ENCODE measurements around the gene SIRT1. TPM values are rescaled to one million over a fixed set of nuclear protein-coding genes. Genes with fewer than 3 reads are reported as not detected.

The SIRT1 gene
- total RNA-seq, 2 experiments from 2014 or later, result 57.6 to 62.9 TPM

DNA sequence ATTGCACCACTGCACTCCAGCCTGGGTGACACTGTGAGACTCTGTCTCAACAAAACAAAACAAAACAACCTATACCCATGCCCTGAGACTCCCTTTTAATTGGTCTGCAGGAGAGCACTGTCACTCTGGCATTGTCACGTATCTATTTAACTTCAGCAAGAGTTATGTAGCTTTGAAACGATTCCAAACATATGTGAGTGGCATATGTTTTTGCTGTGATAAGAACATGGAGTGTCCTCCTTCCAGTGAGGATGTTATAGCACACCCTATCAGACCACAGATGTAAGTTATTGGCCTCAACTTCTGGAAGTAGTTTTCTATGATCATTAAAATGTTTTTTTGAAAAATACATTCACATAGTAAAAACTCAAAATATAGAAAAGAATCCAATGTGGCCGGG lies 30.9 kb upstream of the SIRT1 start:
- Histone ChIP-seq H3K36me3 (ENCODE audit: insufficient read depth, low read length) (no peaks in the 10 kb centered on the region), H3K27me3 (ENCODE audit: control insufficient read depth in 1 of 2, insufficient read depth in 2 of 2, low read length in 2 of 2) (no peaks in the 10 kb centered on the region), H3K27ac (ENCODE audit: low read depth in 1 of 2, low read length in 2 of 2) (no peak overlapping the region), H3K9me3 (ENCODE audit: control insufficient read depth in 1 of 2, insufficient read depth in 1 of 2, low read length in 2 of 2) (no peaks in the 10 kb centered on the region), H3K4me3 (ENCODE audit: low read length) (no peak overlapping the region), H3K4me1 (ENCODE audit: insufficient read depth, low read length) (peaks cover 14% of the 10 kb centered on the region)
- H3K36me3 Mint-ChIP-seq (ENCODE audit: low read depth), result peaks cover 9% of the 10 kb centered on the region
- H3K4me3 Mint-ChIP-seq, result no peak overlapping the region
- POLR2A ChIA-PET, result no interaction called here
- CTCF ChIA-PET, result no interaction called here
- intact Hi-C loops (cut with DNase I, micrococcal nuclease), result loop anchor here (5.0 to 10.0 kb wide), 3 partner anchors 221 to 1041 kb away; partner anchors contain the start of genes HERC4 (in 1 of the 2), HNRNPH3 (in 1 of the 2) and PBLD (in 1 of the 2)
- peaks cover 14% of the 10 kb centered on the region for H3K4me1 Mint-ChIP-seq (ENCODE audit: low read depth)
- H3K27ac Mint-ChIP-seq, result no peak overlapping the region
- no peaks in the 10 kb centered on the region for H3K27me3 Mint-ChIP-seq
- ATAC-seq (ENCODE audit: poor library complexity) (no peak), DNase-seq (no peak)
- no peak for TF ChIP-seq CTCF (IDR thresholded peaks at IDR 0.05)
- H3K9me3 Mint-ChIP-seq, result no peaks in the 10 kb centered on the region

DNA sequence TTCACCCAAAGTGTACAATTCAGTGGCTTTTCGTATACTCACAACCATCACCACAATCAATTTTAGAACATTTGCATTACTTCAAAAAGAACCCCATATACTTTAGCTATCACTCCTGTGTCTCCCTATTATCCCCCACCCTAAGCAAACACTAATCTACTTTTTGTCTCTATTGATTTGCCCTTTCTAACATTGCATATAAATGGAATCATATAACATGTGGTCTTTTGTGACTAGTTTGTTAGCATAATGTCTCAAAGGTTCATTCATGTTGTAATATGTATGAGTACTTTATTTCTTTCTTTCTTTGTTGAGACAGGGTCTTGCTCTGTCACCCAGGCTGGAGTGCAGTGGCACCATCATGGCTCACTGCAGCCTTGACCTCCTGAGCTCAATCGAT lies 25.5 kb upstream of the SIRT1 start:
- ATAC-seq (ENCODE audit: poor library complexity) (no peak), DNase-seq (no peak)
- no peaks in the 10 kb centered on the region for H3K36me3 Mint-ChIP-seq (ENCODE audit: low read depth)
- no peaks in the 10 kb centered on the region for H3K27me3 ChIP-seq (ENCODE audit: control insufficient read depth in 1 of 2, insufficient read depth in 2 of 2, low read length in 2 of 2)
- intact Hi-C loops (cut with DNase I, micrococcal nuclease), result loop anchor here (5.0 to 10.0 kb wide), 4 partner anchors 216 to 1036 kb away; partner anchors contain the start of genes HERC4 (in 1 of the 2), HNRNPH3 (in 1 of the 2) and PBLD (in 1 of the 2)
- H3K4me1 Mint-ChIP-seq (ENCODE audit: low read depth), result peaks cover 5% of the 10 kb centered on the region
- no peaks in the 10 kb centered on the region for H3K9me3 ChIP-seq (ENCODE audit: control insufficient read depth in 1 of 2, insufficient read depth in 1 of 2, low read length in 2 of 2)
- H3K27ac ChIP-seq (ENCODE audit: low read depth in 1 of 2, low read length in 2 of 2), result no peak overlapping the region
- ChIA-PET POLR2A (no interaction called here), CTCF (no interaction called here)
- TF ChIP-seq CTCF (IDR thresholded peaks at IDR 0.05), result no peak
- H3K4me1 ChIP-seq (ENCODE audit: insufficient read depth, low read length), result peaks cover 2% of the 10 kb centered on the region
- no peaks in the 10 kb centered on the region for H3K36me3 ChIP-seq (ENCODE audit: insufficient read depth, low read length)
- H3K27ac Mint-ChIP-seq, result no peak overlapping the region
- no peaks in the 10 kb centered on the region for H3K9me3 Mint-ChIP-seq
- no peak overlapping the region for H3K4me3 ChIP-seq (ENCODE audit: low read length)
- no peaks in the 10 kb centered on the region for H3K27me3 Mint-ChIP-seq
- no peak overlapping the region for H3K4me3 Mint-ChIP-seq

DNA sequence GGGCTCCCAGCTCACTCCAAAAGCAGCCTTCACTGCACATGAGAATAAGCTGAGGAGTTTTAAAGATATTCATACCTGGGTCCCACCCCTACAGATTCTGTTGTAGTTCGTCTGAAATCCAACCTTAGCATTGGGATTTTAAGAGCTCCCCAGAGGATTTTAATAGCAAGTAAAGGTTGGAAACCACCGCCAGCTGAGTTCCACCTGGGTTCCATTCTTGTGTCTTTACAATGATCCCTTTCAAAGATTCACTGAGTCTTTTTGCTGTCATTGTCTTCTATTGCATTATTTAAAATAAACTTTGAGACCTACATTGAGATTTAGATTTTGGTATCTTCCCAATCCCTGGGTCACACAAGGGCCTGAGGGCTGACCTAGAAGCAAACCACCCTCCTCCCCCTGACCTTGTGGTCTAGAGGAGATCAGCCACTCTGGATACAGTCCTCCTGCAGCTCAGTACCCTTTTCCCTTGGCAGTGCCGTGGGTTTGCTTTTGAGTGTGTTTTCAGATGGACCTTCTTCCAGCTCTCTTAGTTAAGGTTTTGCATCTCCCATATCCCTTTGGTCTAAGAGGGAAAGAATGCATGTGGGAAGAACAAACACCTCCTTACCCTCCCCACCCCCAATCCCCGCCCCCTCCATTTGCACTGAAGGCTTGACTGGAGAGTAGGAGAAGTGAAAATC lies 22.6 kb upstream of the SIRT1 start:
- no peaks in the 10 kb centered on the region for H3K36me3 Mint-ChIP-seq (ENCODE audit: low read depth)
- CTCF ChIA-PET, result no interaction called here

More for the DNA sequence above, 22.6 kb upstream of the SIRT1 start:
- Histone ChIP-seq H3K4me1 (ENCODE audit: insufficient read depth, low read length) (no peaks in the 10 kb centered on the region), H3K27ac (ENCODE audit: low read depth in 1 of 2, low read length in 2 of 2) (no peak overlapping the region), H3K27me3 (ENCODE audit: control insufficient read depth in 1 of 2, insufficient read depth in 2 of 2, low read length in 2 of 2) (no peaks in the 10 kb centered on the region), H3K36me3 (ENCODE audit: insufficient read depth, low read length) (no peaks in the 10 kb centered on the region), H3K4me3 (ENCODE audit: low read length) (no peak overlapping the region), H3K9me3 (ENCODE audit: control insufficient read depth in 1 of 2, insufficient read depth in 1 of 2, low read length in 2 of 2) (no peaks in the 10 kb centered on the region)
- Mint-ChIP-seq H3K27me3 (no peaks in the 10 kb centered on the region), H3K27ac (no peak overlapping the region), H3K9me3 (no peaks in the 10 kb centered on the region), H3K4me3 (no peak overlapping the region), H3K4me1 (ENCODE audit: low read depth) (no peaks in the 10 kb centered on the region)
- intact Hi-C loops (cut with DNase I, micrococcal nuclease), result no loop called here
- ATAC-seq (ENCODE audit: poor library complexity) (no peak), DNase-seq (no peak)
- POLR2A ChIA-PET, result no interaction called here
- TF ChIP-seq CTCF (IDR thresholded peaks at IDR 0.05), result no peak
